Measurements from ENCODE around the gene PRKD2.

PRKD2 gene

GRCh38 chr19:46728208-46728607, 11.3 kb upstream of the PRKD2 start:
- Histone ChIP-seq H3K27ac (no peak overlapping the region), H3K27me3 (ENCODE audit: insufficient read depth, low read depth, severe bottlenecking) (no peaks in the 10 kb centered on the region), H3K9me3 (ENCODE audit: severe bottlenecking) (no peaks in the 10 kb centered on the region), H3K4me3 (ENCODE audit: low read depth, low read length) (no peak overlapping the region), H3K36me3 (peaks cover 95% of the 10 kb centered on the region)
- no peak for DNase-seq
- no peak for TF ChIP-seq CTCF (IDR thresholded peaks at IDR 0.05; ENCODE audit: low read depth, low read length)

- Histone ChIP-seq H3K27ac (no peak overlapping the region), H3K4me3 (ENCODE audit: low read depth, low read length) (no peak overlapping the region), H3K36me3 (peaks cover 95% of the 10 kb centered on the region), H3K9me3 (ENCODE audit: severe bottlenecking) (no peaks in the 10 kb centered on the region), H3K27me3 (ENCODE audit: insufficient read depth, low read depth, severe bottlenecking) (no peaks in the 10 kb centered on the region)
- no peak for TF ChIP-seq CTCF (IDR thresholded peaks at IDR 0.05; ENCODE audit: low read depth, low read length)
- no peak for DNase-seq
Measured at GRCh38 chr19:46727757-46728156, 10.8 kb upstream of the PRKD2 start.

- no peak for TF ChIP-seq CTCF (IDR thresholded peaks at IDR 0.05; ENCODE audit: low read depth, low read length)
- Histone ChIP-seq H3K27ac (no peak overlapping the region), H3K4me3 (ENCODE audit: low read depth, low read length) (no peak overlapping the region), H3K27me3 (ENCODE audit: insufficient read depth, low read depth, severe bottlenecking) (no peaks in the 10 kb centered on the region), H3K36me3 (peaks cover 95% of the 10 kb centered on the region), H3K9me3 (ENCODE audit: severe bottlenecking) (no peaks in the 10 kb centered on the region)
- DNase-seq, result no peak
Measured at GRCh38 chr19:46726971-46727501, 10.1 kb upstream of the PRKD2 start.

GRCh38 chr19:46726551-46726950, 9.6 kb upstream of the PRKD2 start:
- Histone ChIP-seq H3K4me3 (ENCODE audit: low read depth, low read length) (no peak overlapping the region), H3K36me3 (peaks cover 95% of the 10 kb centered on the region), H3K9me3 (ENCODE audit: severe bottlenecking) (no peaks in the 10 kb centered on the region), H3K27me3 (ENCODE audit: insufficient read depth, low read depth, severe bottlenecking) (no peaks in the 10 kb centered on the region), H3K27ac (no peak overlapping the region)
- DNase-seq, result no peak
- no peak for TF ChIP-seq CTCF (IDR thresholded peaks at IDR 0.05; ENCODE audit: low read depth, low read length)

GRCh38 chr19:46725859-46726393, 9.0 kb upstream of the PRKD2 start:
- Histone ChIP-seq H3K27me3 (ENCODE audit: insufficient read depth, low read depth, severe bottlenecking) (no peaks in the 10 kb centered on the region), H3K27ac (no peak overlapping the region), H3K4me3 (ENCODE audit: low read depth, low read length) (no peak overlapping the region), H3K36me3 (peaks cover 98% of the 10 kb centered on the region), H3K9me3 (ENCODE audit: severe bottlenecking) (no peaks in the 10 kb centered on the region)
- TF ChIP-seq CTCF (IDR thresholded peaks at IDR 0.05; ENCODE audit: low read depth, low read length), result no peak
- no peak for DNase-seq

Data from WERI-Rb-1 (cell line).